ENCODE data around the gene KLC1.

GRCh38 chr14:103702095-103702494 is 73.1 kb downstream of the KLC1 start:
- TF ChIP-seq CTCF (IDR thresholded peaks at IDR 0.05 in 2 of 3, conservative IDR thresholded peaks at IDR 0.05 in 1 of 3; ENCODE audit: control insufficient read depth in 2 of 3, extremely low read depth in 1 of 3, insufficient read depth in 1 of 3, low read depth in 3 of 3, low read length in 3 of 3) (no peak), CBX5 (IDR thresholded peaks at IDR 0.05; ENCODE audit: low read depth) (no peak), RAD21 (IDR thresholded peaks at IDR 0.05; ENCODE audit: insufficient read depth, low read depth, low read length) (no peak), NKRF (conservative IDR thresholded peaks at IDR 0.05) (no peak), HDAC6 (IDR thresholded peaks at IDR 0.05; ENCODE audit: unreplicated experiment) (no peak), SP1 (IDR thresholded peaks at IDR 0.05; ENCODE audit: low read depth, low read length) (no peak), IRF4 (IDR thresholded peaks at IDR 0.05; ENCODE audit: low read depth, low read length) (no peak), RB1 (IDR thresholded peaks at IDR 0.05; ENCODE audit: borderline replicate concordance) (no peak), POLR2A (IDR thresholded peaks at IDR 0.05; ENCODE audit: low read depth, low read length) (peak; percentile 49; the same call in 1 of the 2 replicates), USF2 (IDR thresholded peaks at IDR 0.05; ENCODE audit: borderline replicate concordance, low read depth, low read length) (no peak), EP300 (IDR thresholded peaks at IDR 0.05; ENCODE audit: borderline replicate concordance in 1 of 2, control insufficient read depth in 1 of 2, low read depth in 2 of 2, low read length in 2 of 2) (no peak)

All from GM12878 (cell line).